T-helper 1 cell treated with Interleukin-12 subunit alpha and Interleukin-12 subunit beta and Interleukin-4 antibody, amounts not matched to agents 30 μg/mL and 1 μg/mL, for 36 hours (primary cell): ENCODE results near the gene FAM227A.
A peak's percentile ranks its signal among the peaks of the same experiment; 100 is the strongest.
"Not testable (repeated sequence)": the region's sequence is repeated elsewhere in the genome, so short reads cannot be mapped to it uniquely, and the experiment has no call there.

Source experiments
- H3K27ac Mint-ChIP-seq: one replicate; pipeline ENCODE4 v1.8.0; 2021; ENCODE audit warnings: mild to moderate bottlenecking, mixed read lengths
- H3K27me3 Mint-ChIP-seq: one replicate; pipeline ENCODE4 v1.8.0; 2021; ENCODE audit warnings: low read depth, mixed read lengths
- H3K36me3 Mint-ChIP-seq: one replicate; pipeline ENCODE4 v1.8.0; 2021; ENCODE audit warnings: low read depth, mixed read lengths
- H3K4me1 Mint-ChIP-seq: one replicate; pipeline ENCODE4 v1.8.0; 2021; ENCODE audit warnings: low read depth, mixed read lengths
- H3K4me3 Mint-ChIP-seq: one replicate; pipeline ENCODE4 v1.8.0; 2021; ENCODE audit warnings: mild to moderate bottlenecking, moderate library complexity, mixed read lengths
- H3K9me3 Mint-ChIP-seq: one replicate; pipeline ENCODE4 v1.8.0; 2021; ENCODE audit warnings: mixed read lengths

Gene FAM227A

DNA sequence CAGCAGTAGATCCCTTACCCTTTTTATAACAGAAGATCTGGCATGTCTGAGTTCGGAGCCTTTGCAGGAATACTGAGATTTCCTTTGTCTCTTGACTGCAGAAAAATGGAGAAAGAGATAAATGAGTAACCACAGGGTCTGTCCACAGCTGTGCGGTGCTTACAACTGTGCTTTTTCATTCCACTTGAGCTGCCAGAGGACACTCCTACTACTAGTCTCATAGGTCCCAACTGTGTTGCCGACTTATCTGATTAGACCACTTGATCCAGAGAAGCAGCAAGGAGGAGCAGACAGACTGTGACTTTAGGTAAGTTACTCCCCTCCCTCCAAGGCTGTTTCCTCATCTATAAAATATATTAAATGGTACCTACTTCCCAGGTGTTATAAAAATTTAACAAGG, 17.5 kb downstream of the FAM227A start:
- Mint-ChIP-seq H3K4me1 (no peaks in the 10 kb centered on the region), H3K4me3 (no peak overlapping the region), H3K9me3 (no peaks in the 10 kb centered on the region), H3K27ac (no peak overlapping the region), H3K36me3 (no peaks in the 10 kb centered on the region), H3K27me3 (peaks cover 17% of the 10 kb centered on the region)

DNA sequence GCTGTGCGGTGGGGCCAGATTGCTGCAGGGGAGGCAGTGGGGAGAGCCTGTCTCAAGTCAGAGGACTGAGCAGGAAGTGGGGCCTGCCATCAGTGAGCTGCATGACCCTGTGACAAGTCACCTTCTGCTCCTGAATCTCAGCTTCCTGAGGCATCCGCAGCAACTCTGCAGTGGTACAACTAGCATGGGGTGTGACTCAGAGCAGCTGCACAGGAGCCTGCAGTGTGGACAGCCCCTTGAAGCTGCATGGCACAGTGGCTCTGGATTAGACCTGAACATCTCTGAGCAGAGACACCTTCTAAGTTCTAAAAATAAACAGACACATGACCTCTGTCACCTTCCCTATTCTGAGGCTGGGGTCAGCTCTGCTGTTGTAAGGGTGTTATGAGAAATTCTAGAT, 18.0 kb downstream of the FAM227A start:
- Mint-ChIP-seq H3K4me3 (no peak overlapping the region), H3K27me3 (peaks cover 17% of the 10 kb centered on the region), H3K36me3 (no peaks in the 10 kb centered on the region), H3K9me3 (no peaks in the 10 kb centered on the region), H3K4me1 (no peaks in the 10 kb centered on the region), H3K27ac (no peak overlapping the region)

- Mint-ChIP-seq H3K4me3 (no peak overlapping the region), H3K4me1 (peaks cover 10% of the 10 kb centered on the region)
These were observed 23.7 kb downstream of the FAM227A start for GRCh38 chr22:38632528-38632927.

DNA sequence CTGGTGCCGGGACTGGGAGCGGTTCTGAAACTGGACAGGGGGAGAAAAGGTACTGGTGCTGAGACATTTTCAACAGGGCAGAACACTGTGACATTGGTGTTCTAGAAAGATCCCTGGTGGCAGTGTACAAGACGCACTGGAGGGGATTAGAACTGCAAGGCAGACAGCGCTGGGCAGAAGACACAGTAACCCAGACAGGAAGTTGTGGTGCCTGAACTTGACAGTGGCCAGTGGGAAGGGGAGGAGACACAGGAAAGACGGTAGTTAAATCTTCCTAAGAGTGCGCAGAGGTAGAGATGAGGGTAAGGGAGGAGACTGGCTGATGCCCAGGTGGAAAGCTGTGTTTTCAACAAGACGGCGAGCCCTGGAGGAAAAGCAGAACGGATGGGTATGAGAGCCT, 24.5 kb downstream of the FAM227A start:
- Mint-ChIP-seq H3K4me3 (peak overlapping the region; percentile 51), H3K36me3 (no peaks in the 10 kb centered on the region), H3K27ac (no peak overlapping the region), H3K27me3 (peaks cover 10% of the 10 kb centered on the region), H3K9me3 (no peaks in the 10 kb centered on the region), H3K4me1 (peaks cover 10% of the 10 kb centered on the region)

More at GRCh38 chr22:38632528-38632927, 23.7 kb downstream of the FAM227A start:
- Mint-ChIP-seq H3K27ac (no peak overlapping the region), H3K27me3 (peaks cover 10% of the 10 kb centered on the region), H3K36me3 (no peaks in the 10 kb centered on the region), H3K9me3 (no peaks in the 10 kb centered on the region)

GRCh38 chr22:38629108-38629507, 27.1 kb downstream of the FAM227A start:
- H3K9me3 Mint-ChIP-seq = no peaks in the 10 kb centered on the region

GRCh38 chr22:38628444-38628843, 27.7 kb downstream of the FAM227A start:
- Mint-ChIP-seq H3K27ac (no peak overlapping the region), H3K36me3 (no peaks in the 10 kb centered on the region)

More at GRCh38 chr22:38629108-38629507, 27.1 kb downstream of the FAM227A start:
- Mint-ChIP-seq H3K27ac (no peak overlapping the region), H3K27me3 (no peaks in the 10 kb centered on the region), H3K4me3 (no peak overlapping the region), H3K4me1 (peaks cover 10% of the 10 kb centered on the region), H3K36me3 (no peaks in the 10 kb centered on the region)

DNA sequence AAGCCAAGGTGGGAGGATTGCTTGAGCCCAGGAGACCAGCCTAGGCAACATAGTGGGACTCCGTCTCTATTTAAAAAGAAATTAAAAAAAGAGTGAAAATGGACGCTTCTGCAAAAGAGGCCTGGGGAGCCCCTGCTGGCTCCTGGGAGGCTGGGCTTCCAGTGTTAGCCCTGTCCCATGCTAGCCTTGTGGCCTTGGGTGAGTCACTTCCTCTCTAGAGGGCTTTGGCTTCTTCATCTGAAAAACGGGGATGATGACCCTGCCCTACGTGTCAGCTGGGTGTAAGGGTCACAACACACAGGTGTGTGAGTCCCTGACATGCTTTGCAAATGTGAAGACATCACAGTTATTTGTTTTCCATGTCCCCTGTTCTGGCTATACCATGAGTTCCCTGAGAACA, 32.8 kb downstream of the FAM227A start:
- no peak overlapping the region for H3K4me3 Mint-ChIP-seq
- peaks cover 2% of the 10 kb centered on the region for H3K9me3 Mint-ChIP-seq
- H3K4me1 Mint-ChIP-seq = no peaks in the 10 kb centered on the region
- peaks cover 2% of the 10 kb centered on the region for H3K36me3 Mint-ChIP-seq
- no peak overlapping the region for H3K27ac Mint-ChIP-seq
- no peaks in the 10 kb centered on the region for H3K27me3 Mint-ChIP-seq

More at GRCh38 chr22:38628444-38628843, 27.7 kb downstream of the FAM227A start:
- no peaks in the 10 kb centered on the region for H3K9me3 Mint-ChIP-seq
- no peaks in the 10 kb centered on the region for H3K27me3 Mint-ChIP-seq
- peaks cover 10% of the 10 kb centered on the region for H3K4me1 Mint-ChIP-seq
- H3K4me3 Mint-ChIP-seq = no peak overlapping the region

DNA sequence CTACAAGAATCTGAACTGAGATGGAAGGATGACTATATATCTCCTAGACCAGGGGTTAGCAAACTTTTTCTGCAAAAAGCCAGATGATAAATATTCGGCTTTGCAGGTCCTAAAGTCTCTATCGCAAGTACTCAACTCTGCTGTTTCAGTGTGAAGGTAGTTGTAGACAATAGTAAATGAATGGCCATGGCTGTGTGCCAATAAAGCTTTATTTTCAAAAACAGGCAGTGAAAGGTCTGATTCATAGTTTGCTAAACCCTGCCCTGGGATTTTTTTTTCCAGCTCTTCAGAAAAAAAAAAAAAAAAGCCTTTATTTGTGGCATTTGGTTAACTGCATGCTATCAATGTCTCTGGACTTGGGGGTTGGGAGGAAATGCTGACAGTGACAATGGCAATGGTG, 37.5 kb downstream of the FAM227A start:
- Mint-ChIP-seq H3K36me3 (peaks cover 4% of the 10 kb centered on the region), H3K9me3 (peaks cover 9% of the 10 kb centered on the region), H3K27me3 (peaks cover 6% of the 10 kb centered on the region), H3K27ac (no peak overlapping the region), H3K4me1 (no peaks in the 10 kb centered on the region), H3K4me3 (no peak overlapping the region)

GRCh38 chr22:38618258-38618657, 37.9 kb downstream of the FAM227A start:
- H3K4me3 Mint-ChIP-seq = no peak overlapping the region
- H3K36me3 Mint-ChIP-seq = peaks cover 4% of the 10 kb centered on the region
- H3K27ac Mint-ChIP-seq = no peak overlapping the region
- H3K27me3 Mint-ChIP-seq = peaks cover 6% of the 10 kb centered on the region
- H3K4me1 Mint-ChIP-seq = no peaks in the 10 kb centered on the region
- peaks cover 9% of the 10 kb centered on the region for H3K9me3 Mint-ChIP-seq

DNA sequence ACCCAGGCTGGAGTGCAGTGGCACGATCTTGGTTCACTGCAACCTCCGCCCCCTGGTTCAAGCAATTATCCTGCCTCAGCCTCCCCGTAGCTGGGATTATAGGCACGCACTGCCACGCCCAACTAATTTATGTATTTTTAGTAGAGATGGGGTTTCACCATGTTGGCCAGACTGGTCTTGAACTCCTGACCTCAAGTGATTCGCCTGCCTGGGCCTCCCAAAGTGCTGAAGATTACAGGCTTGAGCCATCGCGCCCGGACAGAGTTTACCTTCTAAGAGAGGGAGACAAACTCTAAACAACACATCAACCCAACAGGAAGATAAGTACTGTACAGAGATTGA, 41.2 kb downstream of the FAM227A start:
- H3K27ac Mint-ChIP-seq, H3K27me3 Mint-ChIP-seq, H3K4me1 Mint-ChIP-seq: not testable (repeated sequence)

GRCh38 chr22:38614332-38615063, 41.7 kb downstream of the FAM227A start:
- Mint-ChIP-seq H3K9me3 (peaks cover 9% of the 10 kb centered on the region), H3K27me3 (peaks cover 6% of the 10 kb centered on the region), H3K27ac (no peak overlapping the region), H3K36me3 (peaks cover 4% of the 10 kb centered on the region), H3K4me3 (no peak overlapping the region), H3K4me1 (no peaks in the 10 kb centered on the region)

More for the DNA sequence above, 41.2 kb downstream of the FAM227A start:
- not testable (repeated sequence) for H3K4me3 Mint-ChIP-seq, H3K36me3 Mint-ChIP-seq, H3K9me3 Mint-ChIP-seq

DNA sequence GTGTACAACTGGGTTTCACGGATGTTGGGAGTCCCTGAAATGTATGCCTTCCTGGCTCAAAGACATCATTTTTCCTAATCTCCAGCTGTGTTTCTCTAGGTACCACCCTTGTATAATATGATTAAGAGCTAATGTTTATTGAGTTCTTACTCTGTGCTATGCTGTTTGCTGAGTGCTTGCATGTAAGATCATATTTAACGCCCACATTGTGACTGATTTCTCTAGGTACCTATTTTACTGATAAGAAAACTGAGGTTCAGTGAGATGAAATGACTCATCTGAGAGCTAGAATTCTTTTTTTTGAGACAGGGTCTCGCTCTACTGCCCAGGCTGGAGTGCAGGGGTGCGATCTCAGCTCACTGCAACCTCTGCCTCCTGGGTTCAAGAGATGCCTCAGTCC, 42.6 kb downstream of the FAM227A start:
- H3K27ac Mint-ChIP-seq = no peak overlapping the region
- H3K9me3 Mint-ChIP-seq = peaks cover 9% of the 10 kb centered on the region
- no peak overlapping the region for H3K4me3 Mint-ChIP-seq
- no peaks in the 10 kb centered on the region for H3K4me1 Mint-ChIP-seq
- peaks cover 4% of the 10 kb centered on the region for H3K36me3 Mint-ChIP-seq
- H3K27me3 Mint-ChIP-seq = peaks cover 6% of the 10 kb centered on the region

DNA sequence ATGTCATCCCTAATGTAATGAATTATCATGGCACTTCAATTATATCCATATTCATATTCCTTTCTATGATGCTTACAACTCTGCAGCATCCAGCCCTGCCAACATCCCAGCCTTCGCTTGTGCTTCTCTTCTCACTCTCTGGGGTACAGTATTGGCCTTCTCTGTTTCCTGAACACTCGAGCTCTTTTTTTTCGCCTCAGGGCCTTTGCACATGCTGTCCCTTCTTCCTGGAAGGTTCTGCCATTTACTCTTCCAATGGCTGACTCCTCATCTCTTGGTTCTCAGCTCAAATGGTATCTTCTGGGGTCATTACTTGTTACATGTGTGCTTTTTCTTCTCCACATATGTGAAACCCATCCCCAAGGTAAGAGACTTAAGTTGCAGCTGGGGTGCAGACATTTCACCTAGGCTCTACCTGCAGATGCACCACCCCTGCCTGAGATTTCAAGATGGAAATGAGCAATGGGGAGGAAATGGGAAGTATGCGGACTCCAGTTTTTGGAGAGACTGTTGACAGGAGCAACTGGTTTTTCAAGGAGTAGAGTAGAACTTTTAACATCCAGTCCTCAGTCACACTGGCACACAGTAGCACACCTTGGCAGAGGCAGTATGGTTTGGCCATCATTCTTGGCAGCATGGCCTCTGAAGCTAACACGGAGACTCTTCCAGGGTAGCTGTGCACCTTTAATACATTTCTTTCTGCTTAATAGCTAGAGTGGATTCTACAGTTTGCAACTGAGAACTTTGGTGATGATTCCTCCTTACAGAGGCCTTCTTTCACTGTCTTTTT, 43.8 kb downstream of the FAM227A start:
- H3K36me3 Mint-ChIP-seq = no peaks in the 10 kb centered on the region
- H3K4me1 Mint-ChIP-seq = no peaks in the 10 kb centered on the region
- no peak overlapping the region for H3K4me3 Mint-ChIP-seq
- H3K27ac Mint-ChIP-seq = no peak overlapping the region
- no peaks in the 10 kb centered on the region for H3K9me3 Mint-ChIP-seq
- H3K27me3 Mint-ChIP-seq = peaks cover 6% of the 10 kb centered on the region

- Mint-ChIP-seq H3K4me1 (no peaks in the 10 kb centered on the region), H3K27me3 (peaks cover 1% of the 10 kb centered on the region), H3K4me3 (no peak overlapping the region), H3K27ac (no peak overlapping the region), H3K9me3 (no peaks in the 10 kb centered on the region), H3K36me3 (no peaks in the 10 kb centered on the region)
These were observed 44.6 kb downstream of the FAM227A start for GRCh38 chr22:38611559-38611958.

GRCh38 chr22:38610234-38610633, 46.0 kb downstream of the FAM227A start:
- no peak overlapping the region for H3K27ac Mint-ChIP-seq
- H3K4me1 Mint-ChIP-seq = no peaks in the 10 kb centered on the region
- H3K9me3 Mint-ChIP-seq = no peaks in the 10 kb centered on the region
- no peak overlapping the region for H3K4me3 Mint-ChIP-seq
- no peaks in the 10 kb centered on the region for H3K27me3 Mint-ChIP-seq
- H3K36me3 Mint-ChIP-seq = no peaks in the 10 kb centered on the region
